GM19043 (cell line): ENCODE measurements around the gene LIMCH1.

Experiments used
- ATAC-seq: cut with Tn5 transposase; IDR thresholded peaks from one replicate; pipeline ENCODE4 v1.9.1; 2021; ENCODE audit warnings: low read depth; ENCODE audit not compliant: unreplicated experiment

The LIMCH1 gene

GRCh38 chr4:41561244-41561643 lies 23.3 kb downstream of the LIMCH1 start:
- ATAC-seq: no peak

- no peak for ATAC-seq
Observed at GRCh38 chr4:41567186-41567585, 29.2 kb downstream of the LIMCH1 start.

- no peak for ATAC-seq
Observed at GRCh38 chr4:41568363-41568762, 30.4 kb downstream of the LIMCH1 start.

GRCh38 chr4:41569961-41570360 lies 32.0 kb downstream of the LIMCH1 start:
- ATAC-seq: no peak

- ATAC-seq: no peak
Observed at GRCh38 chr4:41571422-41571821, 33.5 kb downstream of the LIMCH1 start.

- ATAC-seq: no peak
Observed at GRCh38 chr4:41572516-41572915, 34.6 kb downstream of the LIMCH1 start.

GRCh38 chr4:41572956-41573355 lies 35.0 kb downstream of the LIMCH1 start:
- ATAC-seq: no peak

- no peak for ATAC-seq
Observed at GRCh38 chr4:41573502-41574001, 35.6 kb downstream of the LIMCH1 start.

GRCh38 chr4:41575207-41575606 lies 37.2 kb downstream of the LIMCH1 start:
- ATAC-seq: no peak

- ATAC-seq: no peak
Observed at GRCh38 chr4:41575665-41576064, 37.7 kb downstream of the LIMCH1 start.

- ATAC-seq: no peak
Observed at GRCh38 chr4:41579043-41579442, 41.1 kb downstream of the LIMCH1 start.

GRCh38 chr4:41579526-41579925 lies 41.6 kb downstream of the LIMCH1 start:
- no peak for ATAC-seq

- ATAC-seq: no peak
Observed at GRCh38 chr4:41580007-41580406, 42.0 kb downstream of the LIMCH1 start.

GRCh38 chr4:41586675-41587225 lies 48.8 kb downstream of the LIMCH1 start:
- no peak for ATAC-seq

- ATAC-seq: no peak
Observed at GRCh38 chr4:41587286-41587685, 49.3 kb downstream of the LIMCH1 start.

- no peak for ATAC-seq
Observed at GRCh38 chr4:41590591-41590990, 52.6 kb downstream of the LIMCH1 start.

GRCh38 chr4:41594432-41594831 lies 56.5 kb downstream of the LIMCH1 start:
- no peak for ATAC-seq

- no peak for ATAC-seq
Observed at GRCh38 chr4:41597494-41597893, 59.5 kb downstream of the LIMCH1 start.

GRCh38 chr4:41598580-41598979 lies 60.6 kb downstream of the LIMCH1 start:
- ATAC-seq: no peak

- no peak for ATAC-seq
Observed at GRCh38 chr4:41599192-41599786, 61.3 kb downstream of the LIMCH1 start.

GRCh38 chr4:41600243-41600912 lies 62.4 kb downstream of the LIMCH1 start:
- ATAC-seq: no peak

- ATAC-seq: no peak
Observed at GRCh38 chr4:41601025-41601424, 63.1 kb downstream of the LIMCH1 start.
